Measurements from ENCODE around the gene TFF2. TPM values are rescaled to one million over a fixed set of nuclear protein-coding genes. Genes with fewer than 3 reads are reported as not detected.

The TFF2 gene
- total and polyA plus RNA-seq, 10 donors, result 0.14 TPM; not detected in 9

- WGBS, 5 donors, result 34 to 48% (median 44%) methylated on average over 17 to 23 of the region's 23 CpGs
- no peak overlapping the region for H3K27ac ChIP-seq
- DNase-seq, result peak; percentile 57
These were observed 24.2 kb upstream of the TFF2 start for GRCh38 chr21:42374864-42375499.

GRCh38 chr21:42374457-42374856 is 23.7 kb upstream of the TFF2 start:
- Histone ChIP-seq H3K4me3 (no peak overlapping the region), H3K9me3 (no peaks in the 10 kb centered on the region), H3K27ac (no peak overlapping the region), H3K36me3 (no peaks in the 10 kb centered on the region), H3K4me1 (no peaks in the 10 kb centered on the region), H3K27me3 (replicated peaks in 1 of 7) (peaks cover 0 to 47% (median 0%) of the 10 kb centered on the region in 7 donors)
- TF ChIP-seq POLR2AphosphoS5 (IDR thresholded peaks at IDR 0.05) (no peak), POLR2A (IDR thresholded peaks at IDR 0.05) (no peak), CTCF (IDR thresholded peaks at IDR 0.05 in 8 of 11, conservative IDR thresholded peaks at IDR 0.05 in 3 of 11) (no peak)
- 68 to 88% (median 78%) methylated on average over 7 of the region's 7 CpGs for WGBS, 5 donors
- DNase-seq, result no peak
- intact Hi-C loops (cut with DNase I; ENCODE audit: low total_unique reads), result no loop called here

More at GRCh38 chr21:42374864-42375499, 24.2 kb upstream of the TFF2 start:
- no peak overlapping the region for H3K4me3 ChIP-seq
- TF ChIP-seq CTCF (IDR thresholded peaks at IDR 0.05 in 8 of 11, conservative IDR thresholded peaks at IDR 0.05 in 3 of 11), result no peak
- TF ChIP-seq POLR2AphosphoS5 (IDR thresholded peaks at IDR 0.05), result no peak
- no peak for TF ChIP-seq POLR2A (IDR thresholded peaks at IDR 0.05)
- H3K9me3 ChIP-seq, result no peaks in the 10 kb centered on the region
- no peaks in the 10 kb centered on the region for H3K4me1 ChIP-seq
- intact Hi-C loops (cut with DNase I; ENCODE audit: low total_unique reads), result no loop called here
- H3K27me3 ChIP-seq (replicated peaks in 1 of 7), result peaks cover 0 to 42% (median 0%) of the 10 kb centered on the region in 7 donors
- H3K36me3 ChIP-seq, result no peaks in the 10 kb centered on the region

GRCh38 chr21:42373908-42374455 is 23.2 kb upstream of the TFF2 start:
- no peak overlapping the region for H3K27ac ChIP-seq
- peak; percentile 60 for DNase-seq
- no peak overlapping the region for H3K4me3 ChIP-seq
- H3K9me3 ChIP-seq, result no peaks in the 10 kb centered on the region
- 81 to 89% (median 83%) methylated on average over 15 to 16 of the region's 16 CpGs for WGBS, 5 donors
- intact Hi-C loops (cut with DNase I; ENCODE audit: low total_unique reads), result no loop called here
- no peaks in the 10 kb centered on the region for H3K36me3 ChIP-seq
- H3K4me1 ChIP-seq, result no peaks in the 10 kb centered on the region
- peaks cover 0 to 48% (median 0%) of the 10 kb centered on the region in 7 donors for H3K27me3 ChIP-seq (replicated peaks in 1 of 7)
- TF ChIP-seq CTCF (IDR thresholded peaks at IDR 0.05 in 8 of 11, conservative IDR thresholded peaks at IDR 0.05 in 3 of 11) (no peak), POLR2A (IDR thresholded peaks at IDR 0.05) (no peak), POLR2AphosphoS5 (IDR thresholded peaks at IDR 0.05) (no peak)

- WGBS, 5 donors, result 72 to 80% (median 76%) methylated on average over 25 of the region's 25 CpGs
- peak; percentile 52 for DNase-seq
- TF ChIP-seq CTCF (IDR thresholded peaks at IDR 0.05 in 8 of 11, conservative IDR thresholded peaks at IDR 0.05 in 3 of 11), result no peak
- TF ChIP-seq POLR2A (IDR thresholded peaks at IDR 0.05), result no peak
- TF ChIP-seq POLR2AphosphoS5 (IDR thresholded peaks at IDR 0.05), result no peak
- peaks cover 0 to 48% (median 0%) of the 10 kb centered on the region in 7 donors for H3K27me3 ChIP-seq (replicated peaks in 1 of 7)
- no peaks in the 10 kb centered on the region for H3K4me1 ChIP-seq
- H3K36me3 ChIP-seq, result no peaks in the 10 kb centered on the region
- H3K27ac ChIP-seq, result no peak overlapping the region
- H3K4me3 ChIP-seq, result no peak overlapping the region
- no peaks in the 10 kb centered on the region for H3K9me3 ChIP-seq
- intact Hi-C loops (cut with DNase I; ENCODE audit: low total_unique reads), result no loop called here
These were observed 22.6 kb upstream of the TFF2 start for GRCh38 chr21:42373196-42373907.

Data from spleen (tissue), 11 donors.